ENCODE data around the gene SPEG. TPM values are rescaled to one million over a fixed set of nuclear protein-coding genes. Genes with fewer than 3 reads are reported as not detected.

Gene SPEG
- total RNA-seq, 1 experiment from 2014 or later = 55.3 TPM

GRCh38 chr2:219478916-219479315 is 44.3 kb downstream of the SPEG start (continued):
- TF ChIP-seq CTCF (IDR thresholded peaks at IDR 0.05) = no peak
- no peak for TF ChIP-seq SMAD3 (CRISPR knock-in tag; IDR thresholded peaks at IDR 0.05; ENCODE audit: borderline replicate concordance)
- TF ChIP-seq, protein P1, sequence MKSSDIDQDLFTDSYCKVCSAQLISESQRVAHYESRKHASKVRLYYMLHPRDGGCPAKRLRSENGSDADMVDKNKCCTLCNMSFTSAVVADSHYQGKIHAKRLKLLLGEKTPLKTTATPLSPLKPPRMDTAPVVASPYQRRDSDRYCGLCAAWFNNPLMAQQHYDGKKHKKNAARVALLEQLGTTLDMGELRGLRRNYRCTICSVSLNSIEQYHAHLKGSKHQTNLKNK (CRISPR knock-in tag; IDR thresholded peaks at IDR 0.05) = no peak
- TF ChIP-seq ZNF263 (CRISPR knock-in tag; IDR thresholded peaks at IDR 0.05; ENCODE audit: low read depth) = no peak
- no peak for TF ChIP-seq FOXK1 (CRISPR knock-in tag; IDR thresholded peaks at IDR 0.05)
- no peak for TF ChIP-seq NFYB (CRISPR knock-in tag; conservative IDR thresholded peaks at IDR 0.05; ENCODE audit: low read depth)
- no peak for TF ChIP-seq NFE2L1 (CRISPR knock-in tag; IDR thresholded peaks at IDR 0.05)

DNA sequence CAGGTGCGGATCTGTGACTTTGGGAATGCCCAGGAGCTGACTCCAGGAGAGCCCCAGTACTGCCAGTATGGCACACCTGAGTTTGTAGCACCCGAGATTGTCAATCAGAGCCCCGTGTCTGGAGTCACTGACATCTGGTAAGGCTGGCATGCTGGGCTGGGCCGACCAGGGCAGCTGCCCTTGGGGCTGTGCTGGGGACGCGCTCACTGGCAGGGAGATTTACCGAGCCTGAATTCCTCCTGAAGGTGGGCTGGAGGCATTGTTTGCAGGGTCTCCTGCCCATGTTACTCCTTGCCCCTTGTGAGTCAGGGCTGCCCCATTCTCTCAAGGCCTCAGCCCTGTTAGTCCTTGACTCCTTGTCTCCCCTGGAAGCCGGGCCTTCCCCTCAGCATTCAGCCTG is 45.4 kb downstream of the SPEG start:
- DNase-seq (ENCODE audit: low spot score) = no peak
- Mint-ChIP-seq H3K36me3 (no peaks in the 10 kb centered on the region), H3K27me3 (ENCODE audit: low read depth) (peaks cover 15% of the 10 kb centered on the region), H3K4me1 (peaks cover 30% of the 10 kb centered on the region), H3K9me3 (no peaks in the 10 kb centered on the region), H3K27ac (no peak overlapping the region), H3K4me3 (no peak overlapping the region)
- no peak for TF ChIP-seq ZNF232 (CRISPR knock-in tag; IDR thresholded peaks at IDR 0.05)
- TF ChIP-seq FOXP1 (CRISPR knock-in tag; IDR thresholded peaks at IDR 0.05; ENCODE audit: borderline replicate concordance) = no peak
- TF ChIP-seq, protein P2, sequence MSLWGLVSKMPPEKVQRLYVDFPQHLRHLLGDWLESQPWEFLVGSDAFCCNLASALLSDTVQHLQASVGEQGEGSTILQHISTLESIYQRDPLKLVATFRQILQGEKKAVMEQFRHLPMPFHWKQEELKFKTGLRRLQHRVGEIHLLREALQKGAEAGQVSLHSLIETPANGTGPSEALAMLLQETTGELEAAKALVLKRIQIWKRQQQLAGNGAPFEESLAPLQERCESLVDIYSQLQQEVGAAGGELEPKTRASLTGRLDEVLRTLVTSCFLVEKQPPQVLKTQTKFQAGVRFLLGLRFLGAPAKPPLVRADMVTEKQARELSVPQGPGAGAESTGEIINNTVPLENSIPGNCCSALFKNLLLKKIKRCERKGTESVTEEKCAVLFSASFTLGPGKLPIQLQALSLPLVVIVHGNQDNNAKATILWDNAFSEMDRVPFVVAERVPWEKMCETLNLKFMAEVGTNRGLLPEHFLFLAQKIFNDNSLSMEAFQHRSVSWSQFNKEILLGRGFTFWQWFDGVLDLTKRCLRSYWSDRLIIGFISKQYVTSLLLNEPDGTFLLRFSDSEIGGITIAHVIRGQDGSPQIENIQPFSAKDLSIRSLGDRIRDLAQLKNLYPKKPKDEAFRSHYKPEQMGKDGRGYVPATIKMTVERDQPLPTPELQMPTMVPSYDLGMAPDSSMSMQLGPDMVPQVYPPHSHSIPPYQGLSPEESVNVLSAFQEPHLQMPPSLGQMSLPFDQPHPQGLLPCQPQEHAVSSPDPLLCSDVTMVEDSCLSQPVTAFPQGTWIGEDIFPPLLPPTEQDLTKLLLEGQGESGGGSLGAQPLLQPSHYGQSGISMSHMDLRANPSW (CRISPR knock-in tag; conservative IDR thresholded peaks at IDR 0.05; ENCODE audit: low read depth) = no peak
- TF ChIP-seq GRHL2 (CRISPR knock-in tag; IDR thresholded peaks at IDR 0.05; ENCODE audit: insufficient replicate concordance, severe bottlenecking) = no peak
- TF ChIP-seq FOXK1 (CRISPR knock-in tag; IDR thresholded peaks at IDR 0.05) = no peak
- no peak for TF ChIP-seq TEAD1 (CRISPR knock-in tag; IDR thresholded peaks at IDR 0.05)
- no peak for TF ChIP-seq GABPB1 (CRISPR knock-in tag; IDR thresholded peaks at IDR 0.05)
- TF ChIP-seq MAX (CRISPR knock-in tag; IDR thresholded peaks at IDR 0.05) = no peak
- no peak for TF ChIP-seq MXD4 (CRISPR knock-in tag; IDR thresholded peaks at IDR 0.05; ENCODE audit: borderline replicate concordance)
- TF ChIP-seq AFF4 (CRISPR knock-in tag; IDR thresholded peaks at IDR 0.05; ENCODE audit: borderline replicate concordance) = no peak
- no peak for TF ChIP-seq ZNF423 (CRISPR knock-in tag; IDR thresholded peaks at IDR 0.05)
- no peak for TF ChIP-seq ZNF138 (CRISPR knock-in tag; conservative IDR thresholded peaks at IDR 0.05)
- TF ChIP-seq ESRRA (CRISPR knock-in tag; IDR thresholded peaks at IDR 0.05; ENCODE audit: borderline replicate concordance) = no peak
- ChIA-PET POLR2A (no interaction called here), CTCF (interaction anchor here (35.9 kb wide), 1 partner anchor 45 kb away, joined by 2316 read pairs; the partner anchor contains the start of genes ASIC4, CHPF and TMEM198)
- ATAC-seq = no peak
